Measurements from ENCODE around the gene RWDD1. TPM values are rescaled to one million over a fixed set of nuclear protein-coding genes. Genes with fewer than 3 reads are reported as not detected.
"Not testable (repeated sequence)": the region's sequence is repeated elsewhere in the genome, so short reads cannot be mapped to it uniquely, and the experiment has no call there.

The RWDD1 gene
- total RNA-seq, 1 donor from 2014 or later = 49.6 TPM

- Mint-ChIP-seq H3K9me3 (no peaks in the 10 kb centered on the region), H3K4me3 (no peak overlapping the region), H3K27me3 (ENCODE audit: low read depth) (no peaks in the 10 kb centered on the region), H3K4me1 (no peaks in the 10 kb centered on the region), H3K27ac (ENCODE audit: unreplicated experiment) (no peak overlapping the region), H3K36me3 (ENCODE audit: low read depth) (peaks cover 20% of the 10 kb centered on the region)
- TF ChIP-seq CTCF (conservative IDR thresholded peaks at IDR 0.05) = no peak
- no peak for DNase-seq (ENCODE audit: low read depth, low spot score)
These were observed 15.4 kb downstream of the RWDD1 start for GRCh38 chr6:116586738-116587137.

- Mint-ChIP-seq H3K4me3 (no peak overlapping the region), H3K9me3 (no peaks in the 10 kb centered on the region), H3K4me1 (no peaks in the 10 kb centered on the region), H3K36me3 (ENCODE audit: low read depth) (peaks cover 17% of the 10 kb centered on the region), H3K27ac (ENCODE audit: unreplicated experiment) (no peak overlapping the region), H3K27me3 (ENCODE audit: low read depth) (no peaks in the 10 kb centered on the region)
- TF ChIP-seq CTCF (conservative IDR thresholded peaks at IDR 0.05) = no peak
- no peak for DNase-seq (ENCODE audit: low read depth, low spot score)
These were observed 23.9 kb downstream of the RWDD1 start for GRCh38 chr6:116595247-116595646.

- no peak for TF ChIP-seq CTCF (conservative IDR thresholded peaks at IDR 0.05)
- peaks cover 14% of the 10 kb centered on the region for H3K36me3 Mint-ChIP-seq (ENCODE audit: low read depth)
- H3K27me3 Mint-ChIP-seq (ENCODE audit: low read depth) = no peaks in the 10 kb centered on the region
- DNase-seq (ENCODE audit: low read depth, low spot score) = no peak
- H3K4me3 Mint-ChIP-seq = no peak overlapping the region
- H3K9me3 Mint-ChIP-seq = no peaks in the 10 kb centered on the region
- H3K4me1 Mint-ChIP-seq = no peaks in the 10 kb centered on the region
- no peak overlapping the region for H3K27ac Mint-ChIP-seq (ENCODE audit: unreplicated experiment)
These were observed 25.5 kb downstream of the RWDD1 start for GRCh38 chr6:116596815-116597214.

GRCh38 chr6:116603916-116604315, 32.6 kb downstream of the RWDD1 start:
- not testable (repeated sequence) for H3K27me3 Mint-ChIP-seq (ENCODE audit: low read depth); H3K36me3 Mint-ChIP-seq (ENCODE audit: low read depth); H3K27ac Mint-ChIP-seq (ENCODE audit: unreplicated experiment); DNase-seq (ENCODE audit: low read depth, low spot score); H3K4me1 Mint-ChIP-seq; H3K9me3 Mint-ChIP-seq; H3K4me3 Mint-ChIP-seq

GRCh38 chr6:116604868-116605267, 33.6 kb downstream of the RWDD1 start:
- H3K27me3 Mint-ChIP-seq (ENCODE audit: low read depth); H3K9me3 Mint-ChIP-seq; H3K4me3 Mint-ChIP-seq; H3K36me3 Mint-ChIP-seq (ENCODE audit: low read depth); H3K4me1 Mint-ChIP-seq; DNase-seq (ENCODE audit: low read depth, low spot score); H3K27ac Mint-ChIP-seq (ENCODE audit: unreplicated experiment): not testable (repeated sequence)

GRCh38 chr6:116605935-116606334, 34.6 kb downstream of the RWDD1 start:
- TF ChIP-seq CTCF (conservative IDR thresholded peaks at IDR 0.05) = no peak
- Mint-ChIP-seq H3K9me3 (peaks cover 9% of the 10 kb centered on the region), H3K4me1 (peaks cover 6% of the 10 kb centered on the region), H3K27me3 (ENCODE audit: low read depth) (peaks cover under 1% of the 10 kb centered on the region), H3K4me3 (no peak overlapping the region), H3K27ac (ENCODE audit: unreplicated experiment) (no peak overlapping the region), H3K36me3 (ENCODE audit: low read depth) (peaks cover 10% of the 10 kb centered on the region)
- no peak for DNase-seq (ENCODE audit: low read depth, low spot score)

GRCh38 chr6:116611056-116611455, 39.8 kb downstream of the RWDD1 start:
- H3K36me3 Mint-ChIP-seq (ENCODE audit: low read depth) = peaks cover 4% of the 10 kb centered on the region
- DNase-seq (ENCODE audit: low read depth, low spot score) = no peak
- peaks cover 5% of the 10 kb centered on the region for H3K27me3 Mint-ChIP-seq (ENCODE audit: low read depth)
- no peak for TF ChIP-seq CTCF (conservative IDR thresholded peaks at IDR 0.05)
- peaks cover 15% of the 10 kb centered on the region for H3K4me1 Mint-ChIP-seq
- H3K27ac Mint-ChIP-seq (ENCODE audit: unreplicated experiment) = peak overlapping the region; percentile 89
- H3K4me3 Mint-ChIP-seq = peak overlapping the region; percentile 47
- no peaks in the 10 kb centered on the region for H3K9me3 Mint-ChIP-seq

Measured in neural crest cell (in vitro differentiated cells).